HPDE6-E6E7 (cell line): ENCODE measurements around the gene CDHR3.

Source experiments
- DNase-seq: peaks from one replicate; pipeline ENCODE4 v3.0.0; 2011; ENCODE audit warnings: missing footprints; ENCODE audit errors: extremely low spot score

CDHR3 gene

DNA sequence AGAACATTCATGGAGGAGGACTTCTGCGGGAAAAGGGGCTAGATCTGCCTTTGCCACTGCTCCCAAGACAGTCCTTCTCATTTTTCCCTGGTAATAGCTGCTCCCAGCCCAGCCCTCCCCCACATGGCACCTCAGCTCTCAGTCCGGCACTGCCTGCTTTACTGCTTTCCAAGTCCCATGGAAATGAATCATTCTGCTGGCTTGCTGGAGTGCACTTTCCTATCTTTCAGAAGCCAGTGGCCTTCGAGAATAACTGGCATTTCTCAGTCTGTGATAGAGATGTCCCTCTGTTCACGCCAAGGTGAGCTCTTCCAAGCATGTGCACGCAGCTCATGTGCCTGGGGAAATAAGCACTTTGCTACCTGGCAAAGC is 87.7 kb downstream of the CDHR3 start:
- DNase-seq, result peak; percentile 73

DNA sequence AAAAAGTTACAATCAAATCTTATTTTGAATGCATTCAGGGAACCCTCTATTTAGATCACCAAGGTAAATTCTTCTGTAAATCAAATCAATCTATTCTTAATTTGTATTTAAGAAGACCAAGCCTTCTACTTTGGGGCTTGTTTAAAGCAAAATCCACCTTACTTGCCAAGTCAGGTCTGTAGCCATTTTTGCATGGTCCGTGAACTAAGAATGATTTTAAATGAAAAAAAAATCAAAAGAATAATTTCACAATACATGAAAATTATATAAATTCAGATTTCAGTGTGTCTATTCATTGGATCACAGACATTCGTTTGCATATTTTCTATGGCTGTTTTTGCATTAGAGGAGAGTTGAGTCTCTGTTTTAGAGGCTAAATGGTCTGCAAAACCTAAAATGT is 89.6 kb downstream of the CDHR3 start:
- DNase-seq, result no peak

DNA sequence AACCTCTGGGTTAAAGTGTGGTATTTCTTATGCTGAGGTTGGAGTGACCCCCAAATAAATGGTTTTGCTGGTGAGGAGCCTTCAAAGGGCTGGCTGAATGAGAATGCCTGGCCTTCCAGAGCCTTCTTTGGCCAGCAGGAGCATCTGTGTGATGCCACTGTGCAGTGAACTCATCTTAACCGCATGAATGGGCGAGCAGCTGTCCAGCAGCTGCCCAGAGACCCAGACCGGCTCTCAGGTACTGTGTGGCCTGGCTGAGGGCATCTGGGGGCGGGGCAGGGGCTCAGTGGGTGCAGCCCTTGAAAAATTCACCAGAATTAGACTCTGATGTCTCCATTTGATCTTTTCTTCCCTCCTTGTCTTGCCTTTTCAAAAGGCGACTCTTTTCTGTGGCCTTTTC is 90.0 kb downstream of the CDHR3 start:
- DNase-seq, result no peak

DNA sequence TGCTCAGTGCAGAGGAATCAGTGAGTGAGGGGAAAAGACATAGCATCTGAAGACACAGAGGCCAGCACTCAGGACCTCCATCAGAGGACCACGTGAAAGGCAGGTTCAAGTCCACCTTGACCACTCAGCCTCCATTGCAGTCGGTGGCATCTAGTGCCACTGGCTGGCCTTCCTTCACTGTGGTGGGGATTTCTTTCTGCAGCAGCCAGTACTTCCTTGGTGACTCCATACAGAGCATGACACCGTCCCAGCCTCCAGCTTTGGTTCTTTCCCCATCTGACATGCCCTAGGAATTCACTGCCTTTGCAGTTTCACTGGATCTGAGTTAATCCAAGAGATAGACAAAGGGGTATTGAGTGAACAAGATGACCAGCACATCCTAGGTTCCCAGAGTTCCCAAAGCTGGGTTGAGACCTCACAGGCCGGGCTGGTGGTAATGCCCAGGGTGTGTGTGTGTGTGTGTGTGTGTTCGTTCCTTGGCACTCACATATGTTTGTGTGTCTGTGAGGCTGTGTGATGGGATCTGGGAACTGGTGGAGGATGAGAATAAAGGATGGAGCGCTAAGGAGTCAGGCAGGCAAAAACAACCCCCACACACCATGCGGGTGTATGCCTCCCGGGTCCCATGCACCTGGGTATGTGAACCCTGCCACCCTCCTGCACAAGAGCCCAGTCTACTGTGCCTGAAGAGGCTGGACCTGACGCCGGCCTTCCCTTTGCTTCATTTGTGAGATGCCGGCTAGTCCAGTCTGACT is 91.3 kb downstream of the CDHR3 start:
- DNase-seq, result no peak

DNA sequence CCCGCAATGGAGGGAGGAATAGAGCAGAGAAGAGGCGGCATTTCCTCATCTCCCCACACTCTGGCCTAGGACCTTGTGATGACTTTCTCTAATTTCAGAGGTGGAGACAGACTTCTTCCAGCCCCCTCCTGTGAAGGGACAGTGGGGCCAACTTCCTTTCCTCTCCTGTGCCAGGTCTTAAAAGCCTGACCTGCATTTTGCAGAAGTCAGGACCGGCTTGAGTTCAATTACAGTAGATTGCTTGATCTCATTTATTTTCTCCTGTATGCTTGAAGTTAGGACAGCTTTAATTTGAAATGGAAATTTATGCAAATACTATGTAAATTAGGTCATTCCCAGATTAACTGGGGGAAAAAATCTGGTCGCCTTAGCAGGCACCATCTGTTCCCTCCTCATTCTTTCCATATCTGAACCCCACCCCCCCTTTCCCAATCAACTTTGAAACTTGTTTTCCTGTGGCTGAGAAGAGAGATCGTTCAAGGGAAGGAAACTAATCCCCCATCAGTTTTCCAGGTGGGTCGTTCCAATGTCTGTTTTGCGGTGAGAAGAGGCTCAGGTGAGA is 92.0 kb downstream of the CDHR3 start:
- DNase-seq, result no peak

DNA sequence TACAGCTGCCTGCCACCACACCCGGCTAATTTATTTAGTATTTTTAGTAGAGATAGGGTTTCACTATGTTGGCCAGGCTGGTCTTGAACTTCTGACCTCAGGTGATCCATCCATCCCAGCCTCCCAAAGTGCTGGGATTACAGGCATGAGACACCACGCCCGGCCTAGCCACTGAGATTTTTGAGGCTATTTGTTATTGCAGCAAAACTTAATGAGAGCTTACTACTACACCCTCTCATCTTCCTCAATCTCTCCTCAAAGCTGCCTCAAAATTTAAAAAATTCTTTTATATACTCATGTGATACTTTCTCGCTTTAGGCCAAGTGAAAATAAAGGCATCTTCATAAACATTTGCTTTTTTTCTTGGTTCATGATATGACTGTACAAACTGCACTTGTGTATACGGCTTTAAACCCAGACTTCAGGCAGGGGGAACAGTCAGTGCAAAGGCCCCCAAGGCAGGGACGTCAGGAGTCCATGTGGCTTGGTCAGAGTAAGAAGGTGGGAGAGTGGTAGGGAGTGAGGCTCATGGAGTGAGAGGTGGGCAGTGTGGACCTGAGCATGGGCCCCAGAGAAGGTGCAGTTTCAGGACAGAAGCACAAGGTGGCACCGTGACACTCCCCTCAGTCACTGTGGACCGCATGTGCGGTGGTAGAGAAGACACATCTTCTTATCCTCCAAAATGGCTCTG is 93.6 kb downstream of the CDHR3 start:
- DNase-seq, result peak; percentile 71

DNA sequence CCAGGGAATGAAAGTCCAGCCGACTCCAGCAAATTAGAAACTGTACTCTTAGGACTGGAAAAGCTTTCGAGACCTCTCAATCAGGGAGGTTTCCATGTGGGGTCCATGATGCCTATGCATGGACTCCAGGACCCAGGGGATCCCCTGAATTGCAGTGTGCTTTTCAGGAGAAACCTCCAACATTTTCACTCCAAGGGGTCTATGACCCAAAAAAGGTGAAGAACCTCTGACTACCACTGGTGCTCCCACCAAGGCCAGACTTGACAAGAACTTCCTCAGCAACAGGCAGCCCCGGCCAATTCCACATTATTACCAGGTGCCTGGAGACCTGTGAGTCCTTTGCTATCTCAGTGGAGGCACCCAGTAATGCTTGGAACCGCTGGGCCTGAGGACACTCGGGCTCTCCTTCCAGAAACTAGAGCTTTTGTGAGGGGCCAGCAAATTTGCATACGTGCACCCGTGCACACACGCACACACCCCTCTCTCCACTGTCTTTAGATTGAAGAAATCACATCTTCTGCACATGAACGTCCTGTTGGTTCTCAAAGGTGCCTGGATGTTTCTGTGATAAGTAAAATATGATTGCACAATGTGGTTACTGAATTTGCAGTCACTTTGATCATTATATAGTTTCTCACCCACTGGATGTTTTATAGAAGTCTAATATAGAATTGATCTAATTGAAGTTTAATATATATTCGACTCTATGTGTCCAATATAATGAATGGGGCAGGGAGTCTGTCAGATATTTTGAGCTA is 94.3 kb downstream of the CDHR3 start:
- no peak for DNase-seq

DNA sequence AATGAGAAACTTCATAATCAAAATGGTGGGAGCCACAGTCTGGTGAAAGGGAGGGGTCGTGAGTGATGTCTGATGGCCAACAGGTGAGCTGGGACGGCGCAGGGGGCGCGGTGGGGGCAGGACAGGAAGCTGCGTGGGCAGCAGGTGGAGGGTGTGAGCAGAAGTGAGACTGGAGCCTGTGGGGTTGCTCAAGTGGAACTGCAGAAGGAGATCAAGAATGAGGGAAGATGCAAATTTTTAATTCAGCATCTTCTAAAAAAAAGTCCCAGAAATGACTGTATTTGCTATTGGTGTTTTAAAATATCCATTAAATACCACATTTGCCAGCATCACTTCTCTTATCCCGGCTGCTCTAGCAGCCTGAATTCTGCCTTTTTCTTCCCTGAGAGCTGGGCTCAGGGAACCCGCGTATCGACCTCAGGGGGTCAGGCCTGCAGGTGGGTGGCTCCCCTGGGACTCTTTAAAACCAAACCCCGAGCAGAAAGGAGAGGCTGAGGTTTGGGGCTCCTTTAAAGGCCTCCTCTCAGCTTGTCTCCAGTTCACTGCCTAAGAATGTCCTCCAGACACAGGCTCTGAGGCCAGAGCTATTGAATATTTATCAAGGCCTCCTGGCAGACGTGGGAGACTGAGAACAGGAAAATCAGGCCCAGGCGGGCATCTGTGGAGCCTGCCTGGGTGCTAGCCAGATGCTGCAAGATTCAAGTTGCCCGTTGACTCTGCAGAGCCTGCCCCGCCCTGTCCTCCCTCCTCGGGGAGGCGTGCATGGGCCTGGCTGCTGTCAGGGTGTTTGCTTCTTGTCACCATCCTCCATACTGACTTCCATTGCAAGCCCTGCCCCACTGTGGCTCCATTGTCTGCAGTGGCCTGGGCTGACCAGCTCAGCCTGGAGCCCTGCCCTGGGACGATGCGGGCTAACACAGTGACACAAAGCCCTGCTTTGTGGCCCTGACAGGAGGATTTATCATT is 95.2 kb downstream of the CDHR3 start:
- DNase-seq, result peak; percentile 71

DNA sequence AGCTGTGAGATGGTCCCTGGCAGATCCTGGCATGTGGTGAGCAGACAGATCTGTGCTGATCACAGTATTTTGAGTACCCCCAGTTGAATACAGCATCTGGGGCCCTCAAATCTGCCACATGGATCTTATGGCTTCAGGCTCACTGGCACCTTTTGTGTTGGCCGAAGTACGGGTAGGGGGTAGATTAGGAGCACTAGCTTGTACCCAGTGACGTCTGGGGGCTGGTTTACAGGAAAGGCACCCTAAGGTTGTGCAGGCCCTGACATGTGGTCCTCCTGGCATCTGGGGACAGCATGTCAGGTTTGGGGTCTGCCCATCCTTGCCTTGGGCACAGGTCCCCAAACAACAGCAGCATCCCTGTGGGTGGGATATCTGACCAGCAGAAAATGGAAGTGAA is 95.9 kb downstream of the CDHR3 start:
- no peak for DNase-seq

DNA sequence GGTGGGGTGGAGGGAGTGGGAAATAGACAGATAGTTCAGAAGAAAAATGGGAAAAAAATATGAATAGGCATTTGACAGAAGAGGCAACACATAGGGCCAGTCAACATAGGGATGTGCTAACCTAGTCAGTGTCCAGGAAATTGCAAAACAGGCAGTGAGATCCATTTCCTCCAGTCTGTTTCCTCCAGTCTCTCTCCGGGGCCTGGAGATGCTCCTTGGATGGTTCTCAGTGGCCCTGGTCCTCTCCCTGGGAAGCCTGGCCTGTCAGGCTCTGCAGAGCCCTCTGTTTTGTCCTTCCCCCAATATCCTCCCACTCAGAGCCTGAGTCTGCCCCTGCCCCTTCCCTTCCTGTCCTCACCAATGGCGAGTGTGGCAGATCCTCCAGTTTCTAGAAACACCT is 96.5 kb downstream of the CDHR3 start:
- no peak for DNase-seq

DNA sequence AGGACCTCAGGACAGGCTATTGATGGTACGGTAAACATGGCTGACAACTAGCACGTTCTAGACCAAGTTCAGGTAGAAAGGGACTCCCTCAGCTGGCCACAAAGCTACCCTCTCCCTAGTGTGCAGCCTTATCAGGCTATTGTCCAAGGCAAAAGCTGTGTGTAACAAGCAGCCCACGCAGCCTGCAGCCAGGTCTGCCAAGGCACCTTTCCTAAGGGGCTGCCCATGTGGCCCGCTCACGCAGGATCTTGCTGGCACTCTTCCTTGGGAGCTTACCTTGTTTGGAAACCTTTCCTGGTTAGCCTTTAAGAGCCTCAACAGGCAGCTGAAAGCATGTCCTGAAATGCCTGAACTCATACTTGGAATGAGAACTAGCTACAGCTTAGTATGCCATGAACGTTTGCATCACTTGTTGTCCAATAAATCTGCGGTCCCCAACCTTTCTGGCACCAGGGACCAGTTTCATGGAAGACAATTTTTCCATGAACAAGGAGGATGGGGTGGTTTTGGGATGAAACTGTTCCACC is 97.4 kb downstream of the CDHR3 start:
- no peak for DNase-seq

DNA sequence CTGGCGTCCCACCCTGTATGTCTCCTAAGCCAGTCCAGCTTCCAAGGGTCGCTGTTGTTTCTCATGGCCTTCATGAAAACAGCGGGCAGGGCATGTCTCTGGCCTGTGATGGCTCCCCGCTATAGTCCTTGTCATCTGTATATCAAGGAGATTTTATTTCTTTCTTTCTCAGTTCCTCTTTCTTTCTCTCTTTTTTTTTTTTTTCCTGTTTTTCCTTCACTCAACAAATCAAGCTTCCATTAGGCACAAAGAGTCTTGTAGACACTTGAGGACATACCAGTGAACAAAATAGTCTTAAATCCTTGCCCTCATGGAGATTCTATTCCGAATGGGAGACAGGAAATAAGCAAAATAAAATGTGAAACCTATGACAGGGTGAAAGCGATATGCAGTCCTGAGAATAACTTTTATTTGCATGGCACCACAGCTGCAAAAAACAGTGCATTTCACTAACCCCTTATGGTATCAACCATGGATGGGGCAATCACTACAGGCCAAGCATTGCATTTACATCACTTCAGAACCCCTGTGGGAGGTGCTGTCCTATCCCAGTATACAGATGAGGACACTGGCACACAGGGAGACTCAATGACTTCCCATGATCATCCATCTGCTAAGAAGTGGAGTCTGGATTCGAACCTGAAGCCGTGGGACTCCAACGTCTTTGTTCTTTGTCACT is 98.4 kb downstream of the CDHR3 start:
- DNase-seq, result no peak

DNA sequence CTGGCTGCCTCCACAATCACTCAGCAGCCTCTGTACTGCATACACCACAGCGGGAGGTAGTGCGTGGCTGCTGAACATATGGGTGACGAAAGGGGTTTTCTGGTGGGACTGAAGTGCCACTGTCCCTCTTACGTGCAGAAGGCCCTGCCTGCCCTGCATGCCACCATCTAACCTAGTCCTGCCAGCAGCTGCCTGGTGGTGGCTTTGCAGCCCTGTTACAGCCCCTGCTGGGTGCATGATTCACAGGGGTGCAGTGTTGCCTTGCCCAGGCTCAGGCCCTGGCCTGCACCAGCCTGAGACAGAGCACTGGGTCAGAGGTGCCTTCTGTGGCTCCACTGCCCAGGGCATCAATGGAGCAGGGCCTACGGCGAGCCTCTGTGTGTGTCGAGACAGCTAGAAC is 98.9 kb downstream of the CDHR3 start:
- DNase-seq, result peak; percentile 48

DNA sequence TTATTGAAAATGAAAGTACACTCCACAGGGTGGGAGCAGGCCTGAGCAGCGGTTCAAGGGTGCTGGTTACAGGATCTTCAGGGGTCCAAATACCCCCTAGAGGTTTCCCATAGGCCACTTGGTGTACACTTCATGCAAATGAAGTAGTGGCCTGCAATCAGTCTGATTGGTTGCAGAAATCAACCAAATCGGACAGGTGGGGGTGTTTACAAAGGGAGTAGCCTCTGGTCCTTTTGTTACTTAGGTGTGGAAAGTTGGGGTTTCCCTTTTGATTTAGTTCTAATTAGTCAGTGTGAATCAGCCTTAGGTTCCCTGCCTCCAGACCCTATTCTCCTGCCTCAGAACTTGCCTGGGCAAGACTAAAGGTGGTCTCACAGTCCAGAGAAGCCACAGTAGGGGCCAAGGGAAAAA is 99.5 kb downstream of the CDHR3 start:
- DNase-seq, result no peak

DNA sequence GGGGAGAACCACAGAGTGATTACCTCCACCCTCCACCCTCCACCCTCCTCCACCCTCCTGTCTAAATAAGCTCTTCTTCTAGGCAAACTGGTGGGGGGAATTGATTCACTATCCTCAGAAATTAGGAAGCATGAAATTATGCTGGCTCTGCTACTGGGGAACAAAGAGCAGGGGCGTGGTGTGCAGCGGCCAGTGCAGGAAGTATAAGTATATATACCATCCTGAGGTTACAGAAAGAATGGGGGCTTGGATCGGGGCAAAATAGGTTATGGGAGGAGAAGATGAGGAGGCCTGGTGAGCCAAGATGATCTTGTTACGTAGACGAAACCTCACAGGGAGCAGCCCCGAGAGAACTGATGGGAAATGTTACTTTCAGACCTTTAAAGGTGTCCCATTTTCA is 100.0 kb downstream of the CDHR3 start:
- no peak for DNase-seq

DNA sequence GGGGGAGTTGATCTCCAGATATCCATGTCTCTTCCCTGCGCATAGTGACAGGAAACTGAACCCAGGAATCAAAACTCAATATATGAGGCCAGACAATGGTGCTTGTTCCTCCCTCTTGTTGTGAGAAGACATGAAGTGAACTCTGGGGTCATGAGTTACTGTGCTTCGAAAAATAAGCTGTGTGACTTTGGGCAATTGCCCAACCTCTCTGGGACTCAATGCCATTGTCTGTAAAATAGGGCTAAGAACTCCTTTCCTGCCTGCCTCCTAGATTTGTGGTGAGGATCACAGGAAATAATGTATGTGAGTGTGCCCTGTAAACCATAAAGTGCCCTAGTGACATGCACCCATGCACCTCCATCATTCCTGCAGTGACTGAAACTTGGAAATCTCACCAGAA is 100.6 kb downstream of the CDHR3 start:
- DNase-seq, result no peak

DNA sequence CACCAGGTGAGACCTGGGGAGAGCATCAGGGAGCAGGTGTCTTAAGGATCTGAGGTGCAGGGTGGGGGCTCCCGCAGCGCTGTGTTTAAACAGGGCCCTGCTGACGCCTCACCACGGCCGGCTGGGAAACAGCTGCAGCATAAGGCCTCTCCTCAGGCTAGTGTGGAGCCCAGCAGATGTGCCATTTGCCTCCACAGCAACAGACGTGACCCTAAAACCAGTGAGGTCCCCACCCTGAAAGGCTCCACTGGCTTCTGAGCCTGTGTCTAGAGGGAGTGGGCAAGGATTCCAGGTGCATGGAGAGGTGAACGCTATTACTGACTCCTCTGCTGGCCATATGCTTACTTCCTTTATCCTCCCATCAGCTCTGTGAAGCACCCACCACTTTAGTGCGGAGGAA is 101.3 kb downstream of the CDHR3 start:
- no peak for DNase-seq

DNA sequence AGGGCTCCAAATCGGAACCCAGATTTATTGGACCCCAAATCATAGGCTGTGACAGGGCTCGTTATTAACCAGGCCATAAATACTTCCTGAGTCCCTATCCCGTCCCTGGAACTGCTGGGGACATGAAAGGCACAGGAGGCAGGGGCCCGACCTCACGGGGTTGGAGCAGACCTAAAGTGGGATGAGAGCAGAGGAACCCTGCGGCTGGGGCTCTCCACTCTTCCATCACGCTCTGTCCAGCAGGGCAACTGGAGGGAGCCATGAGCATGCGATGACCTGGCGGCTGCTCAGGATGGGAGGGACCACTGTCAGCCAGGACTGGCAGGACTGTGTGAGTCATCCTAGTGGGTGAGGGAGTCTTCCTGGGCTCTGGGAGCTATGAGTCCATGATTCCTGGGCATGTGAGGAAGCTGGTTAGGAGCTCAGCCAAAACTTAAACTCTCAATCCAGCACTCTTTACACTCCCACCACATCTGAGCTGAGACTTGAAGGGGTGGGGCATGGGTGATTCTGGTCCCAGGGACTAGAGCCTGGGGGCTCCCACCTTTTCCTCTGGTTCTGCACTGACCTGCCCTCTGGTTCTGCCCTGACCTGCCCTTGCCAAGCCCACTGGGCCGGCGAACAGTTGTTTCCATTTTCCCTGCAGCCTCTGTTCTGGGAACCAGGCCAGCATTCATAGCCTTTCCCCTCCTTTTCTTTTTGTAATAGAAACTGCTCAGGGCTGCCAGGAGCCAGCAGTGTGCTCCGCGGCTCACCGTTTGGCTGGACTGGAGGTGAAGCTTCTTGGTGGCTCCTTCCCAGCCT is 101.9 kb downstream of the CDHR3 start:
- DNase-seq, result peak; percentile 95

DNA sequence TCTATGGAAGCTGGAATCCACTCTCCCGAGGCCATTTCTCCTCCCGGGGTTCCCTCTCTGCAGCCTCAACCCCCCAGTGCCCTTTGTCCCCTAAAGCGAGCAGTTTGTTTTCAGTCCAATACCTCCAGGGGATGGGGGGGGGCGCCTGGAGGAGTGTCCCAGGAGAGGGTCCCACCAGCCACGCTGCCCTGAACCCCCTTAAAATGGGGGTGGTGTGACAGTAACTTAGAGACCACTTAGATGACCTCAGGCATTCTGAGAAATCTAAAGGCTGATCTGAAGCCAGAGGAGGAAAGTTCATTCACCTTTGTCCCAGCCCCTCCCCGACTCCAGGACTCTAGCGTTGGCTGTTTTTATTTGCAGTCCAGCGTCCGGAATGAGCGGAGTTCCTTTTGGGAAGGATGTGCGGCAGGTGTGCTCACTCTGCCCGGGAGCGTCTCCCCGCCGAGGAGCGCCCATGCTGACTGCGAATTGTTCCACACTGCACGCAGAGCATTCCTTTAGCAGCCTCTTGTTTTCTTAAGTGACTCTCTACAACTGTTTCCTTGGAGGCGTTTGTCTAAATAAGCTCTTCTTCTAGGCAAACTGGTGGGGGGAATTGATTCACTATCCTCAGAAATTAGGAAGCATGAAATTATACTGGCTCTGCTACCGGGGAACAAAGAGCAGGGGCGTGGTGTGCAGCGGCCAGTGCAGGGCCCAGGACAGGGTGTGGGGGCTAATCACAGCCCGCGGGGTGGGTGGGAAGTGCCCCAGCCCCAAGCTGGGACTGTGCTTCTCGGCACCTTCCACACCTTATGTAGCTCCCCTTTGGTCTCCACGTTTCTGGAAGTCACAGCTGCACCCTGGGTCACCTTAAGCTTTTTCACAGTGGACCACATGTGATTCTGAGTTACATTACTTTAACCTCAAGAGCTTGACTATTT is 102.8 kb downstream of the CDHR3 start:
- no peak for DNase-seq
